ENCODE data around the gene DPYSL5.

Gene DPYSL5

DNA sequence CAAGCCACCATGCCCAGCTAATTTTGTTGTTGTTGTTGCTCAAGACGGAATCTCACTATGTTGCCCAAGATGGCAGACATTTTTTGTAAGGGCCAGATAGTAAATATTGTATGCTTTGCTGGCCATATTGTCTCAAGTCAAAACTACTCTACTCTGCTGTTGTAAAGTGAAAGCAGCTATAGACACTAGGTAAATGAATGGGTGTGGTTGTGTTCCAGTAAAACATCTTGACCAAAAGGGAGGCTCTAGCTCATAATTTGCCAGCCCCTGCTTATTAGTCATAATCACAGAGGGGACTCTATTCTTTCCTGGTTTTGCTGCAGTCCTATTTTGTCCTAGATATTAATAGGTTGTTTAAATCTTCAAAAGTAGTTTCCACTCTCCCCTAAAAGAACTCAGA lies 147.1 kb downstream of the DPYSL5 start:
- DNase-seq (ENCODE audit: low read depth): no peak

DNA sequence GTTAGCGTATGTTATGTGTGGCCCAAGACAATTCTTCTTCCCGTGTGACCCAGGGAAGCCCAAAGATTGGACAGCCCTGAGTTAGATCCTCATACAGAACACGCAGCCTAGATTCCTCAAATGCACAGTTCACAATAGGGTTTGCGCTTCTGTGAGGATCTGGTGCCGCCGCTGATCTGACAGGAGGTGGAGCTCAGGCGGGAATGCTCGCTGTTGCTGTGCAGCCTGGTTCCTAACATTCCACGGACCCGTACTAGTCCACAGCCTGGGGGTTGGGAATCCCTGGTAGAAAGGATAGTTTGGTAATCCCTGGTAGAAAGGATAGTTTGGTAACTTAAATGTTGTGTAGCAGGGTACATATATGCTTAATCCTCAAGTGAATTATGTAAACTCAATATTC lies 149.5 kb downstream of the DPYSL5 start:
- DNase-seq (ENCODE audit: low read depth): no peak

DNA sequence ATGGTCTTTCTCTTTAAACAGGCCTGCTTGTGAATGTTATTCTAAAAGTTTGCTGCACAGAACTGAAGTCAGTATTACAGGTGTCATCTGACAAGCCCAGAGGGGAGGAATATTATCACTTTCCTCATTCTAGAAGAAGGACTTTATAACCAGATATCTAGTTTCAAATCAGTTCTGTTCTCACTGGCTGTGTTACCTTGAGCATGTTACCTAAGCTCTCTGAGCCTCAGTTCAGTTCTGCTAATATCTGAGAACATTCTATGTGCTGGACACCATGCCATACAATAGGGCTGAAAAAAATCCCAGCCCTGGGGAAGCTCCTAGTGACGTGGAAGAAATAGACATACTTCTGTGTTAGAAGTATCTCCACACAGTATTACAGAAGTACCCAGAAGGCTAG lies 150.4 kb downstream of the DPYSL5 start:
- no peak for DNase-seq (ENCODE audit: low read depth)

Measured in HS-27A (cell line).